IMR-90 (cell line): Measurements from ENCODE around the gene DCAF15. TPM values are rescaled to one million over a fixed set of nuclear protein-coding genes. Genes with fewer than 3 reads are reported as not detected.

Experiments
- ATAC-seq: fragments of 200-7000 bp; cut with Tn5 transposase; 2 replicates; pipeline ENCODE4 v1.9.1; 2020; ENCODE audit warnings: low read depth, mild to moderate bottlenecking, moderate library complexity
- BruUV-seq: library from RNA; stranded (reverse); fragments of 400-500 nt; replicated peaks from 2 replicates; lab custom pipeline; 2021; lab: Mats Ljungman, UMichigan
- CTCF ChIA-PET: fragments of 300-600 bp; formaldehyde crosslinking; extraction: SDS; loops from one replicate; lab custom pipeline; 2021; ENCODE audit warnings: antibody characterized with exemption; lab: Yijun Ruan, JAX
- POLR2A ChIA-PET: fragments of 300-600 bp; sonication (Branson Sonifier 250); formaldehyde crosslinking; loops from one replicate; lab custom pipeline; 2022; ENCODE audit warnings: antibody characterized with exemption; ENCODE audit not compliant: unreplicated experiment; lab: Charles Lee
- DNase-seq: peaks from one replicate; pipeline ENCODE4 v3.0.0; 2013
- H2AFZ ChIP-seq: replicated peaks from 2 replicates; pipeline ENCODE3; 2013; ENCODE audit warnings: low read length, mild to moderate bottlenecking; ENCODE audit not compliant: poor library complexity
- H2AK5ac ChIP-seq: 2 replicates; pipeline ENCODE4 v1.6.1; 2013; ENCODE audit warnings: low read depth, low read length, inconsistent platforms
- H2AK9ac ChIP-seq: replicated peaks from 2 replicates; pipeline ENCODE3; 2013; ENCODE audit warnings: mild to moderate bottlenecking, low read depth, low read length, moderate library complexity; ENCODE audit not compliant: poor library complexity
- H2BK120ac ChIP-seq: 2 replicates; pipeline ENCODE4 v1.6.1; 2013; ENCODE audit warnings: low read depth, low read length, inconsistent platforms
- H2BK15ac ChIP-seq: 3 replicates; pipeline ENCODE4 v1.6.1; 2013; ENCODE audit warnings: low read depth, low read length, inconsistent platforms
- H2BK20ac ChIP-seq: 2 replicates; pipeline ENCODE4 v1.6.1; 2013; ENCODE audit warnings: low read depth, mild to moderate bottlenecking, inconsistent platforms, low read length, moderate library complexity
- H2BK5ac ChIP-seq: 2 replicates; pipeline ENCODE4 v1.6.1; 2013; ENCODE audit warnings: mild to moderate bottlenecking, low read depth, low read length, inconsistent platforms; ENCODE audit not compliant: poor library complexity, severe bottlenecking
- H3K14ac ChIP-seq: replicated peaks from 2 replicates; pipeline ENCODE4 v1.6.1; 2013; ENCODE audit warnings: low read depth, low read length, inconsistent platforms
- H3K18ac ChIP-seq: 2 replicates; pipeline ENCODE4 v1.6.1; 2013; ENCODE audit warnings: low read depth, low read length, control low read depth
- H3K23ac ChIP-seq: 2 replicates; pipeline ENCODE4 v1.6.1; 2013; ENCODE audit warnings: low read depth, low read length, inconsistent platforms
- H3K27ac ChIP-seq: 2 replicates; pipeline ENCODE4 v1.5.1; 2013; ENCODE audit warnings: mild to moderate bottlenecking, control low read depth, low read length; ENCODE audit not compliant: insufficient read depth
- H3K27me3 ChIP-seq: 2 replicates; pipeline ENCODE4 v1.6.1; 2013; ENCODE audit warnings: low read length; ENCODE audit not compliant: control insufficient read depth, insufficient read depth
- H3K36me3 ChIP-seq: 2 replicates; pipeline ENCODE4 v1.6.1; 2013; ENCODE audit warnings: low read length, mixed read lengths; ENCODE audit not compliant: control insufficient read depth, insufficient read depth
- H3K4ac ChIP-seq: 2 replicates; pipeline ENCODE4 v1.6.1; 2013; ENCODE audit warnings: low read depth, low read length, inconsistent platforms
- H3K4me1 ChIP-seq: 2 replicates; pipeline ENCODE4 v1.6.1; 2013; ENCODE audit warnings: low read length, mixed read lengths; ENCODE audit not compliant: control insufficient read depth, insufficient read depth
- H3K4me2 ChIP-seq: 2 replicates; pipeline ENCODE4 v1.6.1; 2013; ENCODE audit warnings: low read depth, mild to moderate bottlenecking, control low read depth, low read length, moderate library complexity
- H3K4me3 ChIP-seq: 2 replicates; pipeline ENCODE4 v1.5.1; 2013; ENCODE audit warnings: low read depth, mild to moderate bottlenecking, control low read depth, low read length, moderate library complexity; ENCODE audit not compliant: insufficient read depth
- H3K56ac ChIP-seq: 2 replicates; pipeline ENCODE4 v1.6.1; 2013; ENCODE audit warnings: low read length, inconsistent platforms; ENCODE audit not compliant: insufficient read depth; ENCODE audit errors: extremely low read depth
- H3K79me1 ChIP-seq, 2 experiments: 2 replicates each; pipeline ENCODE4 v1.6.1; 2013; ENCODE audit warnings: low read length in 2 of 2, inconsistent platforms in 1 of 2, low read depth in 1 of 2
- H3K9ac ChIP-seq: 2 replicates; pipeline ENCODE4 v1.6.1; 2013; ENCODE audit warnings: low read depth, low read length, control low read depth
- H3K9me1 ChIP-seq: 2 replicates; pipeline ENCODE4 v1.6.1; 2013; ENCODE audit warnings: low read length, inconsistent platforms; ENCODE audit not compliant: insufficient read depth
- H3K9me3 ChIP-seq: 2 replicates; pipeline ENCODE4 v1.6.1; 2013; ENCODE audit warnings: low read length; ENCODE audit not compliant: control insufficient read depth, insufficient read depth
- H4K20me1 ChIP-seq: 2 replicates; pipeline ENCODE4 v1.6.1; 2013; ENCODE audit warnings: low read length, inconsistent platforms; ENCODE audit not compliant: insufficient read depth
- H4K5ac ChIP-seq: 2 replicates; pipeline ENCODE4 v1.6.1; 2013; ENCODE audit warnings: mild to moderate bottlenecking, low read depth, low read length, control low read depth
- H4K8ac ChIP-seq, 2 experiments: 2 replicates each; pipeline ENCODE4 v1.6.1; 2013; ENCODE audit warnings: low read depth in 2 of 2, low read length in 2 of 2, control low read depth in 1 of 2, inconsistent platforms in 1 of 2
- H4K91ac ChIP-seq: 2 replicates; pipeline ENCODE4 v1.6.1; 2013; ENCODE audit warnings: low read depth, low read length, inconsistent platforms; ENCODE audit not compliant: insufficient read depth
- BHLHE40 ChIP-seq: fragments of 150-350 bp; IDR thresholded peaks from 2 replicates; pipeline ENCODE4 v1.6.1; 2016; ENCODE audit warnings: mild to moderate bottlenecking, low read depth, low read length
- CEBPB ChIP-seq: IDR thresholded peaks from 2 replicates; pipeline ENCODE4 v1.6.1; 2012; ENCODE audit warnings: low read depth, low read length, improper control_type of control experiment
- CHD1 ChIP-seq: IDR thresholded peaks from 2 replicates; pipeline ENCODE4 v1.6.1; 2012; ENCODE audit warnings: low read depth, low read length, improper control_type of control experiment
- CTCF ChIP-seq: conservative IDR thresholded peaks from 2 replicates; pipeline ENCODE4 v1.5.1; 2012; ENCODE audit warnings: mild to moderate bottlenecking, low read depth, low read length, improper control_type of control experiment
- FOS ChIP-seq: fragments of 150-350 bp; IDR thresholded peaks from 2 replicates; pipeline ENCODE4 v1.6.1; 2016; ENCODE audit warnings: low read depth, low read length
- MAFK ChIP-seq: IDR thresholded peaks from 2 replicates; pipeline ENCODE4 v1.6.1; 2012; ENCODE audit warnings: low read depth, low read length, improper control_type of control experiment
- MAZ ChIP-seq: IDR thresholded peaks from 2 replicates; pipeline ENCODE4 v1.6.1; 2012; ENCODE audit warnings: low read depth, mild to moderate bottlenecking, low read length, improper control_type of control experiment, moderate library complexity, borderline replicate concordance
- MXI1 ChIP-seq: IDR thresholded peaks from 2 replicates; pipeline ENCODE4 v1.6.1; 2012; ENCODE audit warnings: low read depth, mild to moderate bottlenecking, low read length, moderate library complexity, borderline replicate concordance
- NFE2L2 ChIP-seq: fragments of 150-350 bp; IDR thresholded peaks from 2 replicates; pipeline ENCODE4 v1.6.1; 2016; ENCODE audit warnings: low read depth, mild to moderate bottlenecking, low read length
- POLR2A ChIP-seq: IDR thresholded peaks from 2 replicates; pipeline ENCODE4 v1.6.1; 2012; ENCODE audit warnings: mild to moderate bottlenecking, low read depth, low read length
- RAD21 ChIP-seq: IDR thresholded peaks from 2 replicates; pipeline ENCODE4 v1.6.1; 2012; ENCODE audit warnings: low read length, improper control_type of control experiment
- RCOR1 ChIP-seq: IDR thresholded peaks from 2 replicates; pipeline ENCODE4 v1.6.1; 2012; ENCODE audit warnings: mild to moderate bottlenecking, low read length, improper control_type of control experiment; ENCODE audit not compliant: insufficient replicate concordance
- RFX5 ChIP-seq: IDR thresholded peaks from 2 replicates; pipeline ENCODE4 v1.8.0; 2012; ENCODE audit warnings: low read depth, mild to moderate bottlenecking, low read length, moderate library complexity
- SMC3 ChIP-seq: fragments of 150-350 bp; IDR thresholded peaks from 2 replicates; pipeline ENCODE4 v1.6.1; 2016; ENCODE audit warnings: low read depth, mild to moderate bottlenecking, antibody characterized with exemption, low read length, moderate library complexity
- USF2 ChIP-seq: fragments of 150-350 bp; IDR thresholded peaks from 2 replicates; pipeline ENCODE4 v1.6.1; 2017; ENCODE audit warnings: mild to moderate bottlenecking, antibody characterized with exemption, low read length, low read depth
- WGBS, 2 experiments: methylation state at CpG; one replicate each; pipeline versions ENCODE4 v1.1.5 to v1.1.7; 2013; ENCODE audit warnings: missing lambda C conversion rate in 2 of 2; ENCODE audit not compliant: insufficient read length in 1 of 2; ENCODE audit errors: extremely low coverage in 2 of 2; 5-methylcytosine and 5-hydroxymethylcytosine counted together
- dilution Hi-C: fragments of 300-500 bp; cut with HindIII; formaldehyde crosslinking; loops from one replicate; pipeline ENCODE4 v1.14.3; 2018; ENCODE audit warnings: low sequenced_read_pairs; ENCODE audit not compliant: unreplicated experiment
- in situ Hi-C: fragments of 300-500 bp; cut with MboI; formaldehyde crosslinking; loops from 3 replicates; pipeline ENCODE4 v1.14.3; 2019; ENCODE audit warnings: low sequenced_read_pairs, inconsistent platforms, mixed read lengths
- intact Hi-C: fragments of 100-400 bp; cut with micrococcal nuclease; formaldehyde crosslinking; loops from 2 replicates; pipeline ENCODE4 v1.10.0; 2022
- polyA plus RNA-seq, 3 experiments: library from polyadenylated mRNA; depleted of rRNA; stranded (reverse); fragments of >200 nt; gene quantifications; 2 replicates each; pipeline ENCODE4 v1.2.3, GENCODE V29; 2012; ENCODE audit warnings: low replicate concordance in 1 of 3
- total RNA-seq: library from RNA; depleted of rRNA; stranded (reverse); fragments of >200 nt; gene quantifications from 2 replicates; pipeline ENCODE4 v1.2.3, GENCODE V29; 2012
- TF ChIP-seq, protein P1 (sequence below): fragments of 150-350 bp; IDR thresholded peaks from 2 replicates; pipeline ENCODE4 v1.6.1; 2016; ENCODE audit warnings: low read depth, mild to moderate bottlenecking, low read length, moderate library complexity, borderline replicate concordance

DCAF15 gene
- total and polyA plus RNA-seq, 2 of the 4 experiments (the other 2 are of a cell fraction) = 6.8 to 31.0 TPM

GRCh38 chr19:13926010-13926409 lies 26.3 kb upstream of the DCAF15 start:
- TF ChIP-seq MAZ = no peak
- no peak for TF ChIP-seq RCOR1
- TF ChIP-seq NFE2L2 = no peak
- TF ChIP-seq CHD1 = no peak
- TF ChIP-seq CEBPB = no peak
- TF ChIP-seq CTCF = no peak
- TF ChIP-seq, protein P1, sequence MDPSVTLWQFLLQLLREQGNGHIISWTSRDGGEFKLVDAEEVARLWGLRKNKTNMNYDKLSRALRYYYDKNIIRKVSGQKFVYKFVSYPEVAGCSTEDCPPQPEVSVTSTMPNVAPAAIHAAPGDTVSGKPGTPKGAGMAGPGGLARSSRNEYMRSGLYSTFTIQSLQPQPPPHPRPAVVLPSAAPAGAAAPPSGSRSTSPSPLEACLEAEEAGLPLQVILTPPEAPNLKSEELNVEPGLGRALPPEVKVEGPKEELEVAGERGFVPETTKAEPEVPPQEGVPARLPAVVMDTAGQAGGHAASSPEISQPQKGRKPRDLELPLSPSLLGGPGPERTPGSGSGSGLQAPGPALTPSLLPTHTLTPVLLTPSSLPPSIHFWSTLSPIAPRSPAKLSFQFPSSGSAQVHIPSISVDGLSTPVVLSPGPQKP = no peak
- no peak for TF ChIP-seq BHLHE40
- TF ChIP-seq MXI1 = no peak
- TF ChIP-seq POLR2A = no peak
- no peak for TF ChIP-seq FOS
- TF ChIP-seq RFX5 = no peak
- TF ChIP-seq USF2 = no peak
- TF ChIP-seq MAFK = no peak
- TF ChIP-seq RAD21 = no peak
- no peak for TF ChIP-seq SMC3
- dilution Hi-C loops (no loop called here), intact Hi-C loops (no loop called here), in situ Hi-C loops (no loop called here)
- Histone ChIP-seq H3K9me1 (no peaks in the 10 kb centered on the region), H3K27ac (no peak overlapping the region), H4K91ac (no peak overlapping the region), H2BK20ac (no peak overlapping the region), H2AK9ac (no peak overlapping the region), H3K4me1 (no peaks in the 10 kb centered on the region), H3K36me3 (peaks cover 51% of the 10 kb centered on the region), H4K20me1 (no peaks in the 10 kb centered on the region), H3K18ac (no peak overlapping the region), H3K23ac (no peak overlapping the region), H4K8ac (no peak overlapping the region), H3K27me3 (no peaks in the 10 kb centered on the region), H2BK5ac (no peak overlapping the region), H3K9me3 (no peaks in the 10 kb centered on the region), H3K4me2 (no peak overlapping the region), H3K9ac (no peak overlapping the region), H3K56ac (no peak overlapping the region), H3K79me1 (no peaks in the 10 kb centered on the region), H2BK120ac (no peak overlapping the region), H2AFZ (no peak overlapping the region), H2BK15ac (no peak overlapping the region), H4K5ac (no peak overlapping the region), H3K4me3 (no peak overlapping the region), H3K14ac (no peak overlapping the region), H2AK5ac (no peak overlapping the region), H3K4ac (no peak overlapping the region)
- ChIA-PET POLR2A (no interaction called here), CTCF (no interaction called here)
- ATAC-seq (no peak), DNase-seq (no peak)
- WGBS, 2 experiments = no CpG with 5 or more reads among the region's 4 CpGs
- BruUV-seq = no TSS peak
